HG02571 (cell line): ENCODE data around the gene IQCH.
"Not testable (repeated sequence)": the region's sequence is repeated elsewhere in the genome, so short reads cannot be mapped to it uniquely, and the experiment has no call there.

ENCODE experiments used
- ATAC-seq: cut with Tn5 transposase; IDR thresholded peaks from one replicate; pipeline ENCODE4 v1.9.1; 2021; ENCODE audit warnings: mild to moderate bottlenecking, moderate library complexity; ENCODE audit not compliant: unreplicated experiment

Gene IQCH

DNA sequence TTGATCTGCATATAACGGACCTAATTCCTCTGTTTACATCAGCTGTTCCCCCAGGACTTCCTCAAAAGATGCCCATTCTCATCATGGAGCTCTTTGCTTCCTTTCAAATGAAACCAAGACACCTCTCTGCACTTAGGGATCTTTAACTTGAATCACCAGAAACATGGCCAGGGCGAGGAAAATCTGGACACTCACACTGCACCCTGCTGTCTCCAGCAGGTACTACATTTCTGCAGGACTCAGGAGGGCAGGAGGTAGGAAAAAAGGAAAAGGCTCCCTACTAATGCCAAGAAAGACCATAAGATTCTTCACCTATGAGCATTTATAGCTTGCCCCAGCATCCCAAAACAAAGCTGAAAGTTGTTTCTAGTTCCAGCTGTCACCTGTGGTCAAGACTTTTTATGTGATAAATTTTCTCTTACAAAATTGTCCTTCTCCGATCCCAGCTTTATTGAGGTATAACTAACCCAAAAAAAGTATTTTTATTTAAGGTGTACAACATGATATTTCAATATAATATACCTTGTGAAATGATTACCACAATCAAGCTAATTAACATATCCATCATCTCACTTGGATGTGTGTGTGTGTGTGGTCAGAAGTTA is 179.0 kb downstream of the IQCH start:
- no peak for ATAC-seq

DNA sequence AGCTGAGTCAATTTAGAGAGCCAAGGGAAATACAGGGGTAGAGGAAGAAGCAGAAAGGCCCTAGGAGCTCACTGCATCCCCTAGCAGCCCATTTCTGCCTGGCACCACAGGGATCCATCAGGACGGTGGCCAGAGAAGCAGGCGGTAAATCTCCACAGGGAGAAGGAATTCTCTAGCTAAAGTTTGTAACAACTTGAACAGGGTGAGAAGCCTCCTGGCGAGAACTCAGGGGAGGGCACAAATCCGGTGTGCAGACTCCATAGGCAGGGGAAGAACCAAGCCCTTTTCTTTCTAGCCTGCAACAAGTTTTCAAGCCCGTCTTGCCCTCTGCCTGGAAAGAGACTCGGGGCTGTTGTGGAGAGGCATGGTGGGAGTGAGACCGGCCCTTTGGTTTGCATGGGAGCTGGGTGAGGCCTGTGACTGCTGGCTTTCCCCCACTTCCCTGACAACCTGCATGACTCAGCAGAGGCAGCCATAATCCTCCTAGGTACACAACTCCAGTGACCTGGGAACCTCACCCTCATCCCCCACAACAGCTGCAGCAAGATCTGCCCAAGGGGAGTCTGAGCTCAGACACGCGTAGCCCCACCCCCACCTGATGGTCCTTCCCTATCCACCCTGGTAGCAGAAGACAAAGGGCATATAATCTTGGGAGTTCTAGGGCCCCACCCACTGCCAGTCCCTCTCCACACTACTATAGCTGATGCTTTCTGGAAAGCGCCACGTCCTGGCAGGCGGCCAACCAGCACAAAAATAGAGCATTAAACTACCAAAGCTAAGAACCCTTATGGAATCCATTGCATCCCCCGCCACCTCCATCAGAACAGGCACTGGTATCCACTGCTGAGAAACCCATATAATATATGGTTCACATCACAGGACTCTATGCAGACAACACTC is 182.0 kb downstream of the IQCH start:
- ATAC-seq: not testable (repeated sequence)

DNA sequence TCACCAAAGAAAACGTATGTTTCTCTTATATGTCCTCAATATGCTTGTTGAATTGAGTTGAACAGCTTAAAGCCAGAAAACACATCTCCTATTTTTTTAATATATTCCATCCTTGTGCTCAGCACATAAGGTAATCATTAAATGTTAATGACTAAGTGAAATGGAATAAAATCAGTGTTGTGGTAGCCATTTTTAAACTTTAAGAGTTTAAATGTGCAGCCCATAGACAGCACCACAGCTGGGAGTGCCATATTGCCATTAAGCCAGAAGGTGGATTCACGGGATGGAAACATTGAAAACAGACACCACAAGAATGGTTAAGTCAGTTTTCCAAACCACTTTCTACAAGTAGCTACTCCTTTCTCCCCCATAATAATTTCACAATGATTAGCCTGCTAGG is 189.5 kb downstream of the IQCH start:
- ATAC-seq: no peak

DNA sequence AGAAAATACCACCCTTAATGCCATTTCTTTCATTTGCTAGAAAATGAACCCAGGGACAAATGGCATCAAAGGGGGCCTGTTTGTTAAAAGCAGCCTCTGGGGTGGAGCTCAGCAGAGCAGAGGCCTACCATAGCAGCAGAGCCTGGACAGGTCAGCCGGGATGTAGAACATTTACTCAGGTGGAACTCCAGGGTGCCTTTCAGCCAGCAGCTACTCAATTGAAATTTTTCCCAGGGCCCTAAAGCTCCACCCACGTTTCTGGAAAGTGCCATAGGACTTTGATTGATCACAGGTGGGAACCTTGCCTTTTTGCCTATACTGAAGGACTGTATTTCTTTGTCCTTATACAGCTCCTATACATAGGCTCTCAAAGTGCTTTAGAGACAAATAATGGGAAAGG is 191.9 kb downstream of the IQCH start:
- ATAC-seq: no peak

DNA sequence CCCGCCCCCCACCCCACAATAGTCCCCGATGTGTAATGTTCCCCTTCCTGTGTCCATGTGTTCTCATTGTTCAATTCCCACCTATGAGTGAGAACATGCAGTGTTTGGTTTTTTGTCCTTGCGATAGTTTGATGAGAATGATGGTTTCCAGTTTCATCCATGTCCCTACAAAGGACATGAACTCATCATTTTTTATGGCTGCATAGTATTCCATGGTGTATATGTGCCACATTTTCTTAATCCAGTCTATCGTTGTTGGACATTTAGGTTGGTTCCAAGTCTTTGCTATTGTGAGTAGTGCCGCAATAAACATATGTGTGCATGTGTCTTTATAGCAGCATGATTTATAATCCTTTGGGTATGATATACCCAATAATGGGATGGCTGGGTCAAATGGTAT is 193.8 kb downstream of the IQCH start:
- not testable (repeated sequence) for ATAC-seq

DNA sequence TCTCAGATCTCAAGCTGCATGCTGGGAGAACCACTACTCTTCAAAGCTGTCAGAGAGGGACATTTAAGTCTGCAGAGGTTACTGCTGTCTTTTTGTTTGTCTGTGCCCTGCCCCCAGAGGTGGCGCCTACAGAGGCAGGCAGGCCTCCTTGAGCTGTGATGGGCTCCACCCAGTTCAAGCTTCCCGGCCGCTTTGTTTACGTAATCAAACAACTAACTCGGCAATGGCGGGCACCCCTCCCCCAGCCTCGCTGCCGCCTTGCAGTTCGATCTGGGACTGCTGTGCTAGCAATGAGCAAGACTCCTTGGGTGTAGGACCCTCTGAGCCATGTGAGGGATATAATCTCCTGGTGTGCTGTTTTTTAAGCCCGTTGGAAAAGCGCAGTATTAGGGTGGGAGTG is 199.1 kb downstream of the IQCH start:
- ATAC-seq: not testable (repeated sequence)

DNA sequence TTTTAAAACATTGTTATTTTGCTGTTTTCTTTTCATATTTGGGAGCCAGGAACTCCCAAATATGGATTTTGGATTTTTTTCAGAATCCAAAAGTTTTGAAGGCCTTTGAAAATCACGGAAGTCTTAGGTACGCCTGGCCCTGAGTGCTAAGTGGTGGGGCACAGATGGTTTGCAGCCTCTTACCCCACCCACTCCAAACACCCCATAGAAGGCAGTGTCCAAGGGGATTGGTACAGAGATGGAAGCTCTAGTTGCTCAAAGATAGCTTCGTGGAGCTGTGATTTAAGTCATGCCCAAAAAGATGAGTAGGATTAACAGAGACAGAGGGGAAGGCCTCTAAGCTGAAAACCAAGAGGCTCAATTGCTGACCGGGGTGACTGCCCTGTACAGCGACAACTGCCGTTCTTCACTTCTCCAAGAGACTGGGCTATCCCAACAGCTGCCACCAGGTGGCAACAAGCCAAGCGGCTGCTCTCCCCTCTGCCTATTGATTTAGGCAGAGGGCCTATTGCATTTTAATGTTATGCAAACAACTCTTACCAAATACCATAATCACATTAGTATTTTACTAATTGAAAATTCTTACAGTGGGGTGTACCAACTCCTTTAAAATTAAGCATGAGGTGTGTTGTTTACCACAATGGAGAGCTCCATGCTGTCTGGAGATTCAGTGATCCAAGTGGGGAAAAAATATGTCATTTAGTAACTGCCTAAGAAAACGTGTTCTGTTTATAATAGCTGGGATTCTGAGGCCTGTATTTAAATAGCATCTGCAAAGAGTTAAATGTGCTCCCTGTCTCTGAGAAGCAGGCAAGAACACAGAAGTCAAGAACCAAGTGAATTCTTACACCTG is 202.3 kb downstream of the IQCH start:
- ATAC-seq: no peak

DNA sequence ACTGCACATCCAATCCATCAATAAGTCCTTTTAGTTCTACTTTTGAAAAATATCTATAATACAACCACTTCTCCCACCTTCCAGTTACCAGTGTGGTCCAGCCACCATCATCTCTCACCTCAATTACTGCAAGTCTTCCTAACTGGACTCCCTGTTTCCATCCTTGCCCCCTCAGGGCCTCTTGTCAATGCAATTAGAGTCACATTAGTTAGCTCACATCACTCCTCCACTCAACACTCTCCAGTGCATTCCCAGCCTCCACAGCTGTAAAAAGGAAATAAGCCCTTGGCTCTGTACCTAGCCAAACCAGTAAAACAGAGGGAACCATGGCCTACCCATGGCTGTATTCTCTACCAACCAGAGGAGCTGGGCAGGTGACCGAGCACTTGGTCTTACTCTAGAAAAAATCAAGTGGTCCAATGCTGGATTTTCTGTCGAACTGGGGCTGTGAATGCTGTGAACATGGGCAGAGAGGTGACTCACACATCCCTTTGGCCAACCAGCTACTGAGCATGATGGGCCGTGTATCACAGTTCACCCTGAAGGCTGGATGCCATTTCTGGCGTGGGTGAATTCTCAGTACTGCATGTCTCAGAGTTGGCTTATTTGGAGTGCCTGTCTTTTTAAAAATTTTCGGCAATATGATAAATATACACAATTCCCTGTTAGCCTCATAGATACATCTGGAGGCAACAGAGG is 203.9 kb downstream of the IQCH start:
- no peak for ATAC-seq

DNA sequence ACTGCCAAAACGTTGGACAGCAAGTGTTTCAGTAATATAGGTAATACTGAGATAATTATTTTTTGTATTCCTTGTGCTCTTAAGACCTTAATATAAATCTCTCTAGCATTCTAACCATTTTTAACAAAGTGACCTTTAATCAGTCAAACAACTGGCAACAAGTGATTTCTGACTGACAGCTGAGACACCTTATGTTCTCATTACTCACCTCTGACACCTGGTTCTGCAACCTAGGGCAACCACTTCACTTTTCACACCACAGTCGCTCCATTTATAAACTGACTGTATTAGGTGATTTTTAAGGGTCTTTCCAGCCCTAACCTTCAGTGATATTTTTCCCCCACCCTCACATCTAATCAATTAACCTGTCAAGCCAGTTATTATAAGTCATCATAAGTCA is 205.9 kb downstream of the IQCH start:
- ATAC-seq: no peak

DNA sequence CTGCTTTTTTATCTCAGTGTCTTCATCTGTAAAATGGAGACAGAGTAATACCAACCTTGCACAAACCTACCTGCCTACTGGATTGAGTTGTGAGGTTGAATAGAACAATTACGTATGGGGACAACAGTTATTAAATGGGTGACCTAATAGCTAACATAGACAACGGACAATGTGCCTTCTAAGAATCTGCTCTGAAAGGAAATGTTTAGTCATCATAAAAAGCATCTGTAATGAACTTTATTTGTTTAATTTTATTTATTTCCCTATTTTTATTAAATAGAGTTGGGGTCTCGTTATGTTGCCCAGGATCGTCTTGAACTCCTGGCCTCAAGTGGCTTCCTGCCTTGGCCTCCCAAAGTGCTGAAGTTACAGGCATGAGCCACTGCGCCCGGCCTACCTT is 207.1 kb downstream of the IQCH start:
- ATAC-seq: no peak

DNA sequence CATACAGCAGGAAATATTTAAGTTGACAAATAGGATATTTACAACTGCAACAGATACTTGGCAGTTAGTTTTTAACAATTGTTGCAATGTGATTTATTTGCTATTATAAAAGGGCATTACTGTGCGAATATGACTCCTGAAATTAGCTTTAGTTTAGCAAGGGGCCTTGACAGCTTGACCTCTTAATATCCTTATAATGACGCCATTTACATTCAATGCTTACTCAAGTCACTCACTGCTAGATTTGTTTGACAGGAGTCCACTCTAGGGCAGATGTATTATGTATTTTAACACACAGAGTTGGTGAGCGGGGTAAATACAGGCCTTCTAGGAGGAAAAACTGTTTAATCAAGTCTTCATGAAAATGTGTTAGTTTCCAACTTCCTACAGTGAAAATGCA is 208.3 kb downstream of the IQCH start:
- no peak for ATAC-seq

DNA sequence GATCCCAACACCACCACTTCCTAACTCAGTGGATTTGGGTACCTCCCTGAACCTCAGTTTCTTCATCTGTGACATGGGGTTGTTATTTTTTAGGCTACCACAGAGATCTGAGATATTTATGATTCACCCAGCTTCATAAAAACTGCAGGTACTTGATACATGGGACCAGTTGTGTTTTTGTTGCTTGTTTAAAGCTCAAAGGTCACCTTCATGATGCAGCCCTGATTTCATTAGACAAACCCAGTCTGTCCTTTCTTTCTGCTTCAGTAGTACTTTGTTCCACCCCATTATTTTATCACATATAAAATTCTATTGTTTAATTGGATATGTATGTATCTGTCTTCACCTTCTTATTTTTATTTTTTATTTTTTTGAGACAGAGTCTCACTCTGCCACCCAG is 208.9 kb downstream of the IQCH start:
- no peak for ATAC-seq

DNA sequence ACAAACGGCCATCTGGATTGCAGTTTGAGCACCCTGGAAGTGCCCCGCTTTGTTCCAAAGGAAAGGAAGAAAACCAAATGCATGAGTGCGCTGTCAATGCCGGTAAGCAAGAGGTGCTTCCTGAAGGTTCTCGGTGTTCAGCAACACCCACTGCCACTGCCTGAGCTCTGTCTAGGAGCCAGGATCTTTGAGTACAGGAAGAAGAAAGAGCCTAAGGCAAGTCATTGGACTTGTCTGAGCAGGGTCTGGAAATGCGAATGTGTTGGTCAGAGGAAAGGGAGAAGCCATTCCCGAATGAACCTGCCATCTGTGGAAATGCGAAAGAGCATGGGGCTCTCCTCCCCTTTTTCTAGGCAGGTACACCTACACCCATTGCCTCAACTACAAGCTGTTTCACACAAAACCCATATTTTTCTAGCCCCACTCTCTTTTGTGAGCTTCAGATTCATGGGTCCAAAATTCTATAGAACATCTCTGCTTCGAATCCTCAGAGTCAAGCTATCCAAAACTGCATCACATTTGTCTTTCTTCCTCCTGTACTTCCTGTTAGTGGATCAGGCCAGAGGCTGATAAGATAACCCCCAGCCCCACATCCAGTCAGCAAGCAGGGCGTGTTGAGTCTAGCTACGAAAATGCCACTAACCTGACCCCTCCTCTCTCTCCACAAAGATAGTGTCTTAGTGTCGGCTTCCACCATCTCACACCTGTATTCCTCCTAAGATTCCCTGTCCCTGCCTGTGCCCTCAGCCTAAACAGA is 210.8 kb downstream of the IQCH start:
- ATAC-seq: no peak

DNA sequence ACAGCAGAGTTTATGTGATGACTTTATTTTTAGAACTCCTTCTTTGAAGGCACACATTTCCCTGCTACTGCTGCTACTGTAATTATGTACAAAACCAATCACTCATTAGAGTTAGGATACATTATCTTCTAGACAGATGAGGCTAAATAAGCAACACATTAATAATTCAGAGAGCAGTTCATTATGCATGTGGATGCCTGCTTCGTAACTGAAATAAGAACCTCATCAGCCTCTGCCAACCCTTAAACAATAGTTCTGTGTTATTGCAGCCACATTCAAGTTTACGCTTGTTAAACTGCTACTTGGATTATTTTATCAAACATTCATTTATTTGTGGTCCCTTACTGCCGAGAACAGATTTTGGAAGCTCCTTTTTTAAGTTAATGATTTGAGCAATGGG is 213.8 kb downstream of the IQCH start:
- no peak for ATAC-seq

DNA sequence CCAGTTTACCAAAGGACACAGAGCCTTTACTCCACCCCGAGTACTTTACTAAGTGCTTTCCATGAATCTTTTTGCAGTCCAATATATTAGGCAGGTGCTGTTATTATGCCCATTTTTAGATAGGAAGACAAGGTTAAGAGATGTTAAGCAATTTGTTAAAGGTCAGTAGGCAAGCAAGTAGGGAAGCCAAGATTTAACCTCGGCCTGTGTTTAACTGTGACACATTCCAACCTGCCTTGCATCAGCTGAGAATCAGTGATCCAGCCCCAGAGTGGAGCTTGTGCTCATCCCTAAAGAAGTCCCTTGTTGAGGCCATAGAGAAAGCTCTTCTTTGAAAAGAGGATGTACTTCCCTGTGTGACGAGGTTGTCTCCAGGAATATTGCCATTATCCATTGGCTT is 215.1 kb downstream of the IQCH start:
- no peak for ATAC-seq

DNA sequence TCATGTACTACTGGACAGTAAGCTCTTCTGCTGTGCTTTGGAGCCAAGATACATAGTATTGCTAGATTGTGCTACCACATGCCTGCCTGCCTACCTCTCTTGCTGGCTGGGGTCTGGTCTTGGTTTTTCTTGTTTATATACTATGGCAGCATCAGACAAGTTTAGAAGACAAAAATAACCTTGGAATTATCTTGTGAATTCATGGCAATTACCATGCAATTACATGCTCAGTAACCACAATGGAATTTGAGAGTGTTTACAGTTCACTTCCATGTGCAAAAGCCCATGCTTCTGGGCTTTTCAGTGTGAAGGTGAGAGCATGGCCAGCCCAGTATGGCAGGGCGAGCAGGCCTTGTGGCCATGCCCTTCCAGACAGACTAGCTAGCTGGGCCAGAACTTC is 218.4 kb downstream of the IQCH start:
- no peak for ATAC-seq

DNA sequence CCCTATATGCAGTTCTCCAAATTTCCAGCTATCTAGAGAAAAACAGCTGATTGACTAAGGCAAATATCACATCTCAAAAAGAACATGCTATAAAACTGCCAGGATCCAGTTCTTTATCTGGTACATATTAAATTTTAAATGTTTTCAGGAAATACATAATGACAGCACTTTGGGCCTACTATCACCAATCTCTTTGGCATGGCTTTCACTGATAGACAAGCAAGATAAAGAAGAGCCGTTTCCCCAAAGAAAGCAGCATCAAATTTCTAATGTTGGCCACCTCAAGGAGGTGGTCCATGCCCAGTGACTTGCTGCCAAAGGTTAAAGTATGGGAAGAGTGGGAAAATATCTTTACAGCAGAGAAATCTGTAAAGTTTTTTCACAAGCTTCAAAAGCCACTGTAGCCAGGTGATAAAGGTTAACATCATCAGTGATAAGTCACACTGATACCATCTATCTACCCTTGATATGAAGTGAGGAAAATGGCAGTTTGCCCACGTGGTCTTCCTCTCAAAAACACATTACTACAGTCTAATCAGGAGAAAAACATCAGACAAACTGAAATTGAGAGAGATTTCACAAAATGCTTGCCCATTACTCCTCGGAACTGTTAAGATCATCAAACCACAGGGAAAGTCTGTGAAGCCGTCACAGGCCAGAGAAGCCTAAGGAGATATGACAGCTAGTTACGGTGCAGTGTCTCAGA is 220.0 kb downstream of the IQCH start:
- ATAC-seq: no peak

DNA sequence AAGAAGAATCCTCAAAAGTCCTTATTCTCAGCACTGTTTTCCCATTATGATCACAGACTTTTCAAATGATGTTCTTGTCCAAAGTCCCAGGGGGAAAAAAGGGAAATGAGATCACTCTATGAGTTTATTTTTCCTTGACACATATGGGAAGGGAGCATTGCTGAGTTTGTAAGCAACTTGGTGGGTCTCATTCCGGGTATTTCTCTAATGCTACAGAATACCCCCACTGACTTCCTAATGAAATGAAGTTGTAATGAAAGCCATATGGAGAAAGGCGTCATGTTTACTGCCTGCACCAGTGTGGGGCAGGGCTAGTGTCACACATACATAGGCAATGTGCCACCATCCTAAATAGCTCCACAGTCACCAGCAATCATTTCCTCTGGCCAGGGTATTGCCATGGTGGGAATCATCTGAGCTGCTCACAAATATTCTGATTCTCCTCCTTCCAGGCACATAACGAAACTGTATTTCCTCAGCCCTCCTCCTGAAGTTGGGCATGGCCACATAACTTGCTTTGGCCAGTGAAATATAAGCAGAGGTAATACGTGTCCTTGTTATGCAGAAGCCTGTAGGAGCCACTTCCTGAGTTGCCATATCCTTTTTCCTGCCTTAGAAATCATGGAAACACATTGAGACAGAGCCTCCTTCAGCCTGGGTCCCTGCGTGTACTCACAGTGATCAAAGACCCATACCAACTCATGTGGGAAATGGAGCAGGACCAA is 225.4 kb downstream of the IQCH start:
- no peak for ATAC-seq

DNA sequence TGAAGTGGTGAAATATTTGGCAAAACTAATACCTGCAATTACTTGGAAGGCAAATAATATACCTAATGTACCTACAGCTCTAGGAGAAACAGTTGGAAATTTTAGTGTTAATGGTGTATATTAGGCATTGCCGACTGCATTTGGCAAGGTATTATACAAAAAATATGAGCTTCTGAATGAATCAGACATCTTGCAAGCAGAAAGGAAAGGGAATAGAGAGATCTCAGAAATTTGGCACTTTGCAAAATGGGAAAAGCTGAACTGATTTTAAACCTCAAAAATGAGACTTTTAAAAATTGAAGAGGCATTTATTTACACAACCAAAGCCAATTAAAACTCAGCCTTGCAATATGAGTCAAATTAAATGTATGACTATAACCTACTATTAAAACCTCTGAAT is 226.2 kb downstream of the IQCH start:
- no peak for ATAC-seq
